SK-N-SH treated with all-trans-retinoic acid at 6 μM for 48 hours (cell line): Measurements from ENCODE around the gene RNU6-7.

Experiments used
- ARNTL ChIP-seq: fragments of 450-650 bp; formaldehyde crosslinking; IDR thresholded peaks from 2 replicates; pipeline ENCODE4 v1.5.0; 2020; ENCODE audit warnings: low read depth, mild to moderate bottlenecking, moderate library complexity, borderline replicate concordance
- CREB5 ChIP-seq: fragments of 250-450 bp; sonication (Bioruptor Pico); IDR thresholded peaks from 2 replicates; pipeline ENCODE4 v1.5.1; 2020; ENCODE audit warnings: low read depth, mild to moderate bottlenecking, moderate library complexity
- CSDC2 ChIP-seq: fragments of 250-450 bp; sonication (Bioruptor Pico); IDR thresholded peaks from 2 replicates; pipeline ENCODE4 v1.5.0; 2020; ENCODE audit warnings: mild to moderate bottlenecking, moderate library complexity
- CSRNP3 ChIP-seq: fragments of 250-450 bp; sonication (Bioruptor Pico); IDR thresholded peaks from 2 replicates; pipeline ENCODE4 v1.5.1; 2021; ENCODE audit warnings: mild to moderate bottlenecking, moderate library complexity
- ISL1 ChIP-seq: fragments of 250-450 bp; sonication (Bioruptor Pico); IDR thresholded peaks from 2 replicates; pipeline ENCODE4 v2.1.2; 2022; ENCODE audit warnings: mild to moderate bottlenecking, moderate library complexity
- OSR1 ChIP-seq: fragments of 250-450 bp; sonication (Bioruptor Pico); IDR thresholded peaks from 2 replicates; pipeline ENCODE4 v1.8.0; 2022; ENCODE audit warnings: moderate library complexity, mild to moderate bottlenecking, inconsistent platforms
- PATZ1 ChIP-seq: fragments of 250-450 bp; sonication (Bioruptor Pico); IDR thresholded peaks from 2 replicates; pipeline ENCODE4 v1.8.0; 2020; ENCODE audit warnings: mild to moderate bottlenecking, moderate library complexity, borderline replicate concordance
- POU6F1 ChIP-seq: fragments of 250-450 bp; sonication (Bioruptor Pico); IDR thresholded peaks from 2 replicates; pipeline ENCODE4 v1.8.0; 2021; ENCODE audit warnings: low read depth, mild to moderate bottlenecking, moderate library complexity, borderline replicate concordance
- PPARA ChIP-seq: fragments of 250-450 bp; sonication (Bioruptor Pico); IDR thresholded peaks from 2 replicates; pipeline ENCODE4 v1.5.0; 2020; ENCODE audit warnings: mild to moderate bottlenecking, borderline replicate concordance
- TOX ChIP-seq: fragments of 250-450 bp; sonication (Bioruptor Pico); IDR thresholded peaks from 2 replicates; pipeline ENCODE4 v1.8.0; 2021; ENCODE audit warnings: mild to moderate bottlenecking, moderate library complexity, borderline replicate concordance
- TSHZ2 ChIP-seq: fragments of 250-450 bp; sonication (Bioruptor Pico); IDR thresholded peaks from 2 replicates; pipeline ENCODE4 v1.5.0; 2020; ENCODE audit warnings: mild to moderate bottlenecking, moderate library complexity
- ZFP3 ChIP-seq: fragments of 250-450 bp; sonication (Bioruptor Pico); IDR thresholded peaks from 2 replicates; pipeline ENCODE4 v1.5.0; 2020; ENCODE audit warnings: mild to moderate bottlenecking, moderate library complexity
- ZFP30 ChIP-seq: fragments of 450-650 bp; formaldehyde crosslinking; IDR thresholded peaks from 2 replicates; pipeline ENCODE4 v1.5.0; 2022; ENCODE audit warnings: mild to moderate bottlenecking, moderate library complexity
- ZNF8 ChIP-seq: fragments of 450-650 bp; formaldehyde crosslinking; IDR thresholded peaks from 2 replicates; pipeline ENCODE4 v1.5.0; 2020; ENCODE audit warnings: mild to moderate bottlenecking, moderate library complexity

GRCh38 chr14:32226056-32226455 lies 24.2 kb downstream of the RNU6-7 start:
- TF ChIP-seq CREB5 (no peak), CSDC2 (no peak), PATZ1 (CRISPR knock-in tag) (no peak), TSHZ2 (CRISPR knock-in tag) (no peak), ZFP3 (CRISPR knock-in tag) (no peak), ISL1 (CRISPR knock-in tag) (no peak), PPARA (no peak), ARNTL (CRISPR knock-in tag) (no peak), ZFP30 (no peak), POU6F1 (no peak), ZNF8 (CRISPR knock-in tag) (no peak), TOX (CRISPR knock-in tag) (no peak), CSRNP3 (CRISPR knock-in tag) (no peak), OSR1 (CRISPR knock-in tag) (no peak)
